NCI-H748 treated with DMSO at 0.1 percent for 48 hours (cell line): ENCODE results near the gene TKFC.
A peak's percentile ranks its signal among the peaks of the same experiment; 100 is the strongest.

Experiments used
- DNase-seq: peaks from one replicate; lab custom pipeline; 2025; lab: John Stamatoyannopoulos, UW

The TKFC gene

DNA sequence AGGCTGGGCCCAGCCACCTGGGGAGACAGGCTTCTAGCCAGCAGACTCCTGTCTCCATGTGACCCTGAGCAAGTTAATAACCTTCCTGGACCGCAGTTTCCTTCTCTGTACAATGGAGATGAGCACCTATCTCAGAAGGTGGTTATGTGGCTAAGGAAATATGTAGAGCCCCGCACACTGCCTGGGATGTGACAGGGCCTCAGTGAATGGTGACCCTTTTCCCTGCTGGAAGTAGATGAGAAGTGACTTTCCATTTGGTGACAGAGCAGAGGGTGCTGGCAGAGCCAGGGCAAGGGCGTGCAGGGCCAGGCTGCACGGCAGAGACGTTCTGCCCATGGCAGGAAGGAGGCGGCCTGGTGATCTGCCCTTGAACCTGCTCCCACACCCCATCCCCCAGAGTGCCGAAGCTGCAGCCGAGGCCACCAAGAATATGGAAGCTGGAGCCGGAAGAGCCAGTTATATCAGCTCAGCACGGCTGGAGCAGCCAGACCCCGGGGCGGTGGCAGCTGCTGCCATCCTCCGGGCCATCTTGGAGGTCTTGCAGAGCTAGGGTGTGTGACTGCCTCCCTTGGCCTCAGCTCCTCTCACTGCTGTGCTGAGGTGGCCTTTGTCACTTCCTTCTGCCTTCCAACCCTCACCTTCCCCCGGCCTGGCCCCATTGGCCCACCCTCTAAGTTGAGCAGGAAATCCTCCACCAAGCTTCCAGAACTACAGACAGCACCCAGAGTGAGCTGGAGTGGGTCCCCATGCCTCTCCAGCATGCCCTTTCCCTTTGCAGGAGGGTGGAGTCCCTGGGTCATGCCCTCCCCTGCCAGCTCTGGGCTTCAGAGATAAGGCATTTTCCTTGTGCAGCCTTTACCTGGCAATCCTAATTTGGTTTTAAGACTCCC is 13.2 kb downstream of the TKFC start:
- no peak for DNase-seq

DNA sequence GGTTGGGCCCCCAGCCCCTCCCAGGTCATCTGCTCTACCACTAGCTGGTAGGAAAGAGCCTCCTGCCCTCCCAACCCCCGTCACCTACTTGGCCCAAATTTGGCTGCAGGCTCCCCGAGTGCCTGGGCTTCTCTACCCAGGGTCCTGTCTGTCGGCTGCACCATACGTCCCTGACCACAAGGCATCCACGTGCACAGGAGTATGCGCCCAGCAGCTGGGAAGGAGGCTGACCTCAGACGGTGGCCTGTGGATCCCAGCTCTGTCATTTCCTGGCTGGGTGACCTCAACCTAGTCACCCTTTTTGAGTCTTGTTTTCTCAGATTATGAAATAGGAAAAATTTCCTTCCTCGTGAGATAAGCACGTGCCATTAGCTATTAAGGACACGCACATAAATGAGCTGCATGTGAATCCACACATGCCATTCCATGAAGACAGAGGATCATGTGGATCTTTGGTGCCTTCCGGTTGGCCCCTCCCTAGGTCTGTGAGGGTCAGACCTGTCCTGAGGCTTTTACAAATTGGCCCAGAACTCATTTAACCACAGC is 15.0 kb downstream of the TKFC start:
- no peak for DNase-seq

DNA sequence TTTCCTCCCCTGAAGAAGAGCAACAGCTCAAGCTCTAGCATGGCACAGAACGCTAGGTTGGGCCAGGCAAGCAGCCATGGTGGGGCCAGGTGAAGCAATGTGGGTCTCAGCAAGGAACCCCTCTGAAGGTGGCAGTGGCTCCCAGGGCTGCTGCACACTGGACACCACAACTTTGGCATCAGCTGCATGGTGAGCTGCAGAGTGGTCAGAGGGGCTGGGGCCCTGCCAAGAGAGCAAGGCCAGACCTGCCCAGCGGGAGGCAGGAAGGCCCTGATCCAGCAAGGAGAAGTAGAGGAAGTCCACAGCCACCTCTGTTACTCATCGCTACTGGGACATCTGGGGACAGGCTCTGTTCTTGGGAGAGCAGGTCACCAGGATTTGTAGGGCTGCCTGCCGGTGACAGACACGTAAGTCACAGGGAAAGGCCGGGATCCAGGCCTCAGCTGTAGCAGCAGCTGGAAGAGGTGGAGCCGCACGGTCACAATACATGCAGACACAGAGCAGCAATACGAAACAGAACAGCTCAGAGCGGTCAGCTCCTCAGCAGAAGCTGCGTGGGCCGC is 16.2 kb downstream of the TKFC start:
- no peak for DNase-seq

DNA sequence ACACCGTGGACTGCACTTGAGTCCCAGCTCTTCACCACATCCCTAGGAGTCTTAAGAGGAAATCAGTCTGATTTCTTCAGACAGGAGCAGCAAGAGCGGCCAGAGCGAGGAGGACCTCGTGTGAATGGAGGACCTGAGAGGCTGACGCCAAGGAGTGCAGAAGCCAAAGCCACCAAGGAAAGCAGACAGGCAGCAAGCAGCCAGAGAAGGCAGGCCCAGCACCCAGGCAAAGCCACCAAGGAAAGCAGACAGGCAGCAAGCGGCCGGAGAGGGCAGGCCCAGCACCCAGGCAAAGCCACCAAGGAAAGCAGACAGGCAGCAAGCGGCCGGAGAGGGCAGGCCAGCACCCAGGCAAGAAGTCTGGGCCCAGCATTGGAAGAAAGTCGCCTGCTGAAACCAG is 16.9 kb downstream of the TKFC start:
- no peak for DNase-seq

DNA sequence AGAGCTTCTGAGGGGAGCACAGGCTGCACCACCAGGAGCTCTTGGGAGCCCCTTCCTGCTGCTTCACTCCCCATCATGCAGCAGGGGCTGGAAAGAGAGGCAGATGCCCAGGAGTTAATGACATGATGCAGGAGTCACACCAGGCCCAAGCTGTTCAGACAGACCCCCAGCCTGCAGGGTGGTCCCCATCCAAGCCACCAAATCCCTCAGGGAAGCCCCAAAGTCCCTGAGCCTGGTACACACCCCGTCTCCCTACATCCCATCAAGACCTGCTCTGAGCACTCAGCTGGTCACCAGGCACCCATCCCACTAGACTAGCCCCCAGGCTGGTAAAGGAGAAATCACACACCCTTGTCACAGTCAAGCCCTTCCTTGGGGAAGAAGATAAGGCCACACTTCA is 17.3 kb downstream of the TKFC start:
- DNase-seq = no peak

DNA sequence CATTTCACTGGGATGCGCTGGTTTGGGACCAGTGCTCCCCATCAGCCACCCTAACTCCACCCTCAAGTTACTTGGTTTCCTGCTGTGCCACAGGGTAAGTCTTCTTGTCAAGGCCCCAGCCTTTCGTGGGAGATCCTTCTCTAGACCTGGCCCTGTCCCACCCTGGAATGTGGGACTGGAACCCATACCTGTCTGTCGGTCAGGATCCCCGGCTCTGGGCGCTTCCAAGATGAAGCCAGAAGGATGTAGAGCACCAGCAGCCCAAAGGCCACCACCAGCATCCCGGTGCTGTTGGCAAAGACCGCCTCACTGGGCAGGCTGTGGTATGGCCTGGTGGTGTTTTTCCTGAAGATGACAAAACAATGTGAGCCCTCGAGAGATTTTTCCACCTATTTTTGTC is 17.8 kb downstream of the TKFC start:
- no peak for DNase-seq

DNA sequence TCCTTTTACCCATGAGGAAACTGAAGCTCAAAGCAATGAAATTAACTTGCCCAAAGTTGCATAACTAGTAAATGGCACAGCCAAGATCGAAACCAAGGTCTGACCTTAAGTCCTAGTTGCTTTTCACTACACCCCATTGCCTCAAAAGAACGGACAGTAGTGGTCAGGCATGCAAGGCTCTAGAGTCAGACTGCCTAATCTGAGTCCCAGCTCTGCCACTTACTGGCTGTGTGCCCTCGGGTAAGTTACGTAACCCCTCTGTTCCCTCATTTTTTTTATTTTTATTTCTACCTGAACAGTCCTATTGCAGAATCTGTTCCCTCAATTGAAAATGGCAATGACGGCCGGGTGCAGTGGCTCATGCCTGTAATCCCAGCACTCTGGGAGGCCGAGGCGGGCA is 19.0 kb downstream of the TKFC start:
- DNase-seq = no peak

DNA sequence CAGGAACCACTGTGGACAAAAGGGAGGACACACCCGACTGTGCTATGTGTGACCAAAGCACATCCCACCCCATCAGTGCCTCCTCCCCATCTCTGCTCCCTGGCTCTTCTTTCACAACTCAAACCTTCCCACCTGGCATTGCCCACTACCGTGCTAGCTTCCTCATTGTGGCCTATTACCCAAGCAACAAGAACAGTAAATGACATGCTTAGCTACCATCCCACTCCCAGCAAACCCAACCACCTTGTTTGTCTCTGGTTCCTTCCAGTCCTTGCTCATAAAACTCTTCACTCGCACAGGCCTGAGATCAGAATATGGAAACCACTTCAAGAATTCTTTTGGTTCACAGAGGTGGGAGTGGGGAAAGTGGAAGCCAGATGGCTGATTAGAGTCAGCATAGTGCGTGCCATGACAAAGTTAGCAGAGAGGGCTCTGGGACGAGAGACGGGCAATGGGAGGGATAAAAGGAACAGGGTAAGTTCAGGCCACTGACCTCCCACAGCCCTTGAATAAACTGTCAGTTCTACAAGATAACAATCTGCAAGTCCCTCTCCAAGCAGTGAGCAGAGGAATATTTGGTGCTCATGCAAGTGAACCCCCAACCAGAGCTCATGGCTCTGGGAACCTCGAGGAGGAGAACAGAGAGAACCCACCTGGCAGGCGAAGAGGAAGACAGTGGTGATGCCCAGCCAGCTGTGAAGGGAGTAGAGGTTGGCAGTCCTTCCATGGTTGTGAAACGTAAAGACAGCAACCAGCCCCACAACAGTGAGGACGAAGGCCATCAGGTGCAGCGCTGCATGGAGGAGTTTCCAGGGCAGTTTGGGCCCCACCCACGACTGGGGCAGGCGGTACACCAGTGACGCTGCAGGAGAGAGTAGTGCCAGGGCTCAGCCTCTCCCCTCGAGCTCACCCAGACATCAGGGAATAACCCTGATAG is 20.4 kb downstream of the TKFC start:
- DNase-seq = no peak

DNA sequence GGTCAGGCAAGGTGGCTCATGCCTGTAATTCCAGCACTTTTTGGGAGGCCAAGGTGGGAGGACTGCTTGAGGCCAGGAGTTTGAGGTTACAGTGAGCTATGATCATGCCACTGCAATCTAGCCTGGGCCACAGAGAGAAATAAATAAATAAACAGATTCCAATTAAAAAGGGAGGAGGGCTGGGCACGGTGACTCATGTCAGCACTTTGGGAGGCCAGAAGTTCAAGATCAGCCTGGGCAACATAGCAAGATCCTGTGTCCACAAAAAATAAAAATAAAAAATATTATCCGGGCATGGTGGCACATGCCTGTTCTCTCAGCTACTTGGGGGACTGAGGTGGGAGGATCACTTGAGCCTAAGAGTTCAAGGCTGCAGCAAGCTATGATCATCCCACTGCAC is 21.2 kb downstream of the TKFC start:
- no peak for DNase-seq

DNA sequence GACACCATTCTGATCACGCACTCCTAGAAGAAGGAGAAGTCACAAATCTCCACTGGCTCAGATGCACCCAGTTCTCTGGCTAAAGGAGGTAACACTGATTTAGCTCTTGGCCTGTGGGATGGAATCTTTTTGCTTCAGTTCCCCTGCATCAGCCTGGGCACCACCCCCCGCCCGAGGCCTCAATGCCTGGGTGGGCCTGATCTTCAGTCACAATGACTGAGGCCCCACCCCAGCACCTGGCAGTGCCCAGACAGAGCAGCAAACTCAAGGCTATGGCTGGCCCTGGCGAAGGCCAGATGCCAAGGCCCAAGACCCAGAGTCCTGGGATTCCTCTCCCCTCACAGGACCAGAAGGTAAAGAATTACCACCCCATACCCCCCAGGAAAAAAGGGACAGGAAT is 23.7 kb downstream of the TKFC start:
- DNase-seq = no peak

DNA sequence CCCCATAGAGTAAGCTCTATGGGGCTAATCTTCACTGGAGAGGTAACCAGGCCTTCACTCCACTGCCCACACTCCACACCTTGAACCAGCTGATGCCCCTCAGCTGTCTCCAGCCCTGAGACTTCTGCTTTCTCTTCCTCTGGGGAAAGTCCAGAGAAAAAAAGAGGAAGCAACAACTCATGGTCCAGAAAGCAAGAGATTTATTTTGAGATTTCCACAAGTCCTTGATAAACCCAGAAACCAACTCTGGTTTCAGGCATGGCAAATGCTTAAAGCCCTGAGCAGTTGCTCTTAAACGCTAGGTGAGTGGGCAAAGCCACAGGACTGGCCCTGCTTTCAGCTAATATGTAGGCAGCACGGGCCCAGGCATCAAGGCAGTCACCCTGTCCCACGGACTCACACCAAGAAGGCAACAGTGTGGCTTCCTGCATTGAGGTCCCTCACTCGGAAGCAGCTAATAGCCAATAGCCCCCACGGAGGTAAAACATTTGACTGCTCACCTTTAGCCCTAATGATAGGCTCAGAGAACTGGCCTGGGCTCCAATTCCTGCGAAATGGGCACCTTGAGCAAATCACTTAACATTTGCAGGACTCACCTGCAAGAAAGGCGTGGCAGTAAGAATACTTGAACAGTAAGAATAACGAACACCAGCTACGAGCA is 24.3 kb downstream of the TKFC start:
- no peak for DNase-seq

DNA sequence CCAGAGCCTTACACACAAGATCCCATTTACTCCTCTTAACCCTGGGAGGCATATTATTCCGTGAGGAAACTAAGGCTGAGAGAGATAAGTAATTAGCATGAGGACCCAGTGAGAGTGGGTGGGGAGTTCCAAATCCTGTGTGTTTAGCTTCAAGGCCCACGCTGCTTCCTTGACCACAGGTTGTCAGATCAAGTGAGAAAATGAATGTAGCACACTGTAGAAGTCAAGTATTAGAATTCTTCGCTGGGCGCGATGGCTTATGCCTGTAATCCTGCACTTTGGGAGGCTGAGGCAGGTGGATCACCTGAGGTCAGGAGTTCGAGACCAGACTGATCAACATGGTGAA is 24.8 kb downstream of the TKFC start:
- no peak for DNase-seq

DNA sequence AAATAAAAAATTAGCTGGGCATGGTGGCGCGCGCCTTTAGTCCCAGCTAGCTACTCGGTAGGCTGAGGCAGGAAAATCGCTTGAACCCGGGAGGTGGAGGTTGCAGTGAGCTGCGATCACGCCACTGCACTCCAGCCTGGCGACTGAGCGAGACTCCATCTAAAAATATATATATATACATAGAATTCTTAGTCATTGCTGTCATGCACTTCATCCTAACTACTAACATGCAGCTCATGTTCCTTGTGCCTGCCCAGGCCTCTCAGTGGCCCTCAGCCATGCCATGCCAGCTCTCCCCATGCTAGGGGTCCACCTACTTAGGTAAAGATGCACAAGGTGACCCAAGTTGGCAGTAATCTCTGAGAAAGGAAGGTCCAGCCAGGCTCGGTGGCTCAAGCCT is 25.5 kb downstream of the TKFC start:
- no peak for DNase-seq

DNA sequence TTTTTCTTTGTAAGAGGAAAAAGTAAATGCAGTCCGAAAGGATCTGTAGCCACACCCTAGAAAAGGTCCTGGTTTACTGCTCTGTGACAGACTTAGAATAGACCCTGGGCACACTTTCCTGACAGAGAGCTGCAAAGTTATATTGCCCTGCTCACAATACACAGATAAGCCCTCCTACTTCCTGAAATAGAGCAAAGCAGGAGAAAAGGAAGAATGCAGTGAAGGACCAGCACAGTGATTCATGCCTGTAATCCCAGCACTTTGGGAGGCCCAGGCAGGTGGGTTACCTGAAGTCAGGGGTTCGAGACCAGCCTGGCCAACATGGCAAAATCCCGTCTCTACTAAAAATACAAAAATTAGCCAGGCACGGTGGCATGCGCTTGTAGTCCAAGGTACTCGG is 26.5 kb downstream of the TKFC start:
- no peak for DNase-seq

DNA sequence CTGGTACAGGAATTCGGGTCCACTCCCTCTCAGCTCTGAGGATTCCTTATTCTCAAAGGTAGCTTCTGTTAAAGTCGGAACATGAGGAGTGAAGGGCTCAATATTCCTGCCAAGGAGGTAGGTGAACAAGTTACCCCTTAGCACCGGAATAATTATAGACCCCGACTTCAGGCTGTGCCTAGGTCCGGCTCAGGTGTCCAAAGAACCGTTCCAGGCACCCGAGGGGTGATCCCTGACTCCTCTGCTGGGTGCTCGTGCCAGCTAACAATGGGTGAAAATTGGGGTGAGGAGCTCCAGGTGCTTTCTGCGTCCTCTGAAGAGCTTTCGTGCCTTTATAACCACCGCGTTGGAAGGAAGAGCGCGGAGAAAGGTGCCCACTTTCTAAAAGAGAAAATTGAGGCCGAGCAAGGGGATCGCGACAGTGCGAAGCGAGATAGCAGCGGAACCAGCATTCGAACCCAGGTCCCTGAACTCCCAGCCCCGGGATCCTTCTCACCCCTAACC is 28.3 kb downstream of the TKFC start:
- DNase-seq = peak; percentile 6

DNA sequence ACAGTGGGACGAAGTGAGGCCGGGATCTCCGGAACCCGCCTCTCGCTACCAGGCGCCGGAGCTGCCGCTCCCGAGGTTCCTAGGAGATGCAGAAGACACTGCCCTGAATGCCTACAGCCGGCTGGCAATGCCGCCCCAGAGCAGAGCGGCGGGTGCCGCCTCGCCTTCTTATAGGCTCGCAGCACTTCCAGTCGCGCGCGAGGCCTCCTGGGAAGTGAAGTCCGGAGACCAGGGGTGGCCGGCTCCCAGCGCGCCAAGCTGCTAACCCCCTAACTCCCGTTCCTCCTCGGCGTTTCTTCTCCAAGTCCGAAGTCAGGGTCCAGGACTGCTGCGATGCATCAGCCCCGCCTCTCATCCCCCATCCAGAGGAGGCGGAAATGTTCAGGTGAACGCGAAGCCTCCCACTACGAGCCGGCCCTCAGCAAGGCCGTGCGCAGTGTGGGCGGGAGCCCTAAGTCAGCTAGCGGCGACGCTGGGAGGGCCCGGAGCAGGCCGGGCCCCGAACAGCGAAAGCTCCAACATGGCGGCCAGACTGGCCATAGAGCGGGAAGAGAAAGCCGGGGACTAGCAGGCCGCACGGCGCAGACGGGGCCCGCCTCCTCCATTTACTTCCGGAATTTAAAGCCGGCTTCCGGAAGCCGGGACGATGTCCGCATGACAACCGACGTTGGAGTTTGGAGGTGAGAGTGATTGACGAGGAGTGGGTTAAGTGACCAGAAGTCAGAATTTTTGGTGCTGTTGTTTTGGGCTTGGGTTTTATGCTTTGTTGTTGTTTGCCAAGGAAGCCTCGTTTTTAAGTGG is 28.9 kb downstream of the TKFC start, which contains the start of the genes CYB561A3 and TMEM138:
Gene CYB561A3 (minus strand): TSS at position 142 of the 801 bp plus-strand sequence. CDS start 5,169 bp downstream, outside the sequence.
Gene TMEM138 (plus strand): TSS at position 634 of the 801 bp plus-strand sequence. CDS start 2,017 bp downstream, outside the sequence.
- peak; percentile 90 for DNase-seq

DNA sequence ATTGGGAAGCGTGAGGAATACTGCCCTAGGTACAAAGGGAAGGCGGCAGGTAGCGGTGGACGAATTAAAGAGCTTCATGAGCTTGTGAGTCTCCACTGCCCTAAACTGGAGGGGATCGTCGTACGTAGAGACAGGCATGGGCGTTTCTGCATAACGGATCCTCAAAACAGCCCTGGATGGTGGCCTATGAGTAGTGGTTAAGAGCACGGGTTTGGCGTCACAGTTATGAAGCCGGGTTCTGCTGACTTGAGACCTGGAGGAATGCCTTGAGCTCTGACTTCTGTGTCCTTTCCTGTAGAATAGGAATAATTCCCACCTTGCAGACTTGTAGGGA is 29.5 kb downstream of the TKFC start:
- peak; percentile 19 for DNase-seq

DNA sequence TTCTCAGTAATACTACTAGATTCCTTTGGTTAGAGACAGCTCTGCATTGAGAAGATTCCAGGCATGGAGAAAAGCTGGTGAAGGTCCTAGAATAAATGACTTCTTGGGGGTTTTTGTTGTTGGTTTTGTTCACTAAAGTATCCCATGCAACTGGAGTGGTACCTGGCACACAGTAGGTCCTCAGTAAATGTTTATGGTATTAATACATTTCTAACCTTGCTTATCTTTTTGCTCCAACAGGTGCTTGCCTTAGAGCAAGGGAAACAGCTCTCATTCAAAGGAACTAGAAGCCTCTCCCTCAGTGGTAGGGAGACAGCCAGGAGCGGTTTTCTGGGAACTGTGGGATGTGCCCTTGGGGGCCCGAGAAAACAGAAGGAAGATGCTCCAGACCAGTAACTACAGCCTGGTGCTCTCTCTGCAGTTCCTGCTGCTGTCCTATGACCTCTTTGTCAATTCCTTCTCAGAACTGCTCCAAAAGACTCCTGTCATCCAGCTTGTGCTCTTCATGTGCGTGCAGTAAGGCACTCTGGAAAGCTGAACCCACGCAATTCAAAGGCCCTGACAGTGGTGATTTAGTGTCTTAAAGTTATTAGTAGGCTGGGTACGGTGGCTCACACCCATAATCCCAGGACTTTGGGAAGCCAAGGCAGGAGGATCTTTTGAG is 31.1 kb downstream of the TKFC start:
- DNase-seq = no peak

DNA sequence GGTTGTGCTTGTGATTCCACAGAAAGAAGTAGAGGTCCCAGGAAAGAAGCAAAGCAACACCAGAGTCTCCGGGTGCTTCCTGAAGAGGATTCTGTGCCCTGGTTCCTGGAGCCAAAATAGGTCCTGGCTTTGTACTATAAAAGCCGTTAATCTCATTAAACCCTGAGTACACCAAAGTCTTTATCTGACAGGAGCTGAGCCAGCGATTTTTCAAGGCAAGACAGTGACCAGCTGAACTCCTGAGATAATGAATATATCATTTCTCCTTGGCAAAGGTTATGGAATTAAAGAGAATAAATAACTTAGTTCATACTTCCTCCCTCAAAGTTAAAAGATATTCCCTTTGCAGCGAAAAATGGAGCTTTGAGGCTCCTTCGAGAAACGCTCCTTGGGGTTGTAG is 34.4 kb downstream of the TKFC start:
- no peak for DNase-seq

DNA sequence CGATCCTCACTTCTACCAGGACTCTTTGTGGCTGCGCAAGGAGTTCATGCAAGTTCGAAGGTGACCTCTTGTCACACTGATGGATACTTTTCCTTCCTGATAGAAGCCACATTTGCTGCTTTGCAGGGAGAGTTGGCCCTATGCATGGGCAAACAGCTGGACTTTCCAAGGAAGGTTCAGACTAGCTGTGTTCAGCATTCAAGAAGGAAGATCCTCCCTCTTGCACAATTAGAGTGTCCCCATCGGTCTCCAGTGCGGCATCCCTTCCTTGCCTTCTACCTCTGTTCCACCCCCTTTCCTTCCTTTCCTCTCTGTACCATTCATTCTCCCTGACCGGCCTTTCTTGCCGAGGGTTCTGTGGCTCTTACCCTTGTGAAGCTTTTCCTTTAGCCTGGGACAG is 35.6 kb downstream of the TKFC start:
- no peak for DNase-seq
